ENCODE measurements around the gene LOX. TPM values are rescaled to one million over a fixed set of nuclear protein-coding genes. Genes with fewer than 3 reads are reported as not detected.

LOX gene
- total RNA-seq, 1 donor from 2014 or later: 26.8 TPM

GRCh38 chr5:122014236-122014935, 63.7 kb downstream of the LOX start:
- no peak for DNase-seq
- Histone ChIP-seq H3K27ac (no peak overlapping the region), H3K36me3 (no peaks in the 10 kb centered on the region), H3K27me3 (no peaks in the 10 kb centered on the region), H3K4me1 (no peaks in the 10 kb centered on the region), H3K4me3 (no peak overlapping the region), H3K9me3 (no peaks in the 10 kb centered on the region)
- no peak for ATAC-seq
- TF ChIP-seq, protein P1, sequence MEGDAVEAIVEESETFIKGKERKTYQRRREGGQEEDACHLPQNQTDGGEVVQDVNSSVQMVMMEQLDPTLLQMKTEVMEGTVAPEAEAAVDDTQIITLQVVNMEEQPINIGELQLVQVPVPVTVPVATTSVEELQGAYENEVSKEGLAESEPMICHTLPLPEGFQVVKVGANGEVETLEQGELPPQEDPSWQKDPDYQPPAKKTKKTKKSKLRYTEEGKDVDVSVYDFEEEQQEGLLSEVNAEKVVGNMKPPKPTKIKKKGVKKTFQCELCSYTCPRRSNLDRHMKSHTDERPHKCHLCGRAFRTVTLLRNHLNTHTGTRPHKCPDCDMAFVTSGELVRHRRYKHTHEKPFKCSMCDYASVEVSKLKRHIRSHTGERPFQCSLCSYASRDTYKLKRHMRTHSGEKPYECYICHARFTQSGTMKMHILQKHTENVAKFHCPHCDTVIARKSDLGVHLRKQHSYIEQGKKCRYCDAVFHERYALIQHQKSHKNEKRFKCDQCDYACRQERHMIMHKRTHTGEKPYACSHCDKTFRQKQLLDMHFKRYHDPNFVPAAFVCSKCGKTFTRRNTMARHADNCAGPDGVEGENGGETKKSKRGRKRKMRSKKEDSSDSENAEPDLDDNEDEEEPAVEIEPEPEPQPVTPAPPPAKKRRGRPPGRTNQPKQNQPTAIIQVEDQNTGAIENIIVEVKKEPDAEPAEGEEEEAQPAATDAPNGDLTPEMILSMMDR (IDR thresholded peaks at IDR 0.05): no peak
- intact Hi-C loops (cut with DNase I): no loop called here

Other genes with a start within 250 kb of the LOX start
- not detected for gene FTMT, start 226.4 kb downstream of the LOX start, total RNA-seq
- 14.8 TPM for gene SRFBP1, start 116.3 kb downstream of the LOX start, total RNA-seq
- gene ZNF474, start 51.3 kb upstream of the LOX start, total RNA-seq: not detected
- gene SNCAIP, start 234.0 kb upstream of the LOX start, total RNA-seq: 4.0 TPM